Activated naive CD8-positive, alpha-beta T cell treated with anti-CD3 and anti-CD28 coated beads, Interleukin-2, amount 10 ng/mL, durations not matched to agents 7 days and 5 days (primary cell): ENCODE data around the gene PHTF1. TPM values are rescaled to one million over a fixed set of nuclear protein-coding genes. Genes with fewer than 3 reads are reported as not detected.
"Not testable (repeated sequence)": the region's sequence is repeated elsewhere in the genome, so short reads cannot be mapped to it uniquely, and the experiment has no call there.

Experiments used
- ATAC-seq: fragments of 150-1000 bp; cut with Tn5 transposase; one replicate; pipeline ENCODE4 v1.10.0; 2021; ENCODE audit warnings: low read depth, moderate library complexity
- POLR2A ChIA-PET: fragments of 350-600 bp; sonication (Branson Sonifier 250); formaldehyde crosslinking; loops from one replicate; lab custom pipeline; 2021; ENCODE audit warnings: antibody characterized with exemption; lab: Charles Lee
- DNase-seq: peaks from one replicate; pipeline ENCODE4 v3.0.0; 2021
- H3K27ac Mint-ChIP-seq: one replicate; pipeline ENCODE4 v1.8.0; 2022; ENCODE audit warnings: mild to moderate bottlenecking, mixed read lengths
- H3K27me3 Mint-ChIP-seq: one replicate; pipeline ENCODE4 v1.8.0; 2022; ENCODE audit warnings: mild to moderate bottlenecking, moderate library complexity, mixed read lengths
- H3K36me3 Mint-ChIP-seq: one replicate; pipeline ENCODE4 v1.8.0; 2021; ENCODE audit warnings: mild to moderate bottlenecking, mixed read lengths
- H3K4me1 Mint-ChIP-seq: one replicate; pipeline ENCODE4 v1.8.0; 2021; ENCODE audit warnings: mixed read lengths
- H3K4me3 Mint-ChIP-seq: one replicate; pipeline ENCODE4 v1.8.0; 2022; ENCODE audit warnings: mild to moderate bottlenecking, moderate library complexity, mixed read lengths
- H3K9me3 Mint-ChIP-seq: one replicate; pipeline ENCODE4 v1.8.0; 2021; ENCODE audit warnings: mixed read lengths
- total RNA-seq, 2 experiments: library from RNA; stranded (reverse); gene quantifications; one replicate each; pipeline ENCODE4 v1.2.3, GENCODE V29; 2021

PHTF1 gene
- total RNA-seq, 2 experiments from 2014 or later, result 19.2 to 22.6 TPM

- DNase-seq, result no peak
- Mint-ChIP-seq H3K4me1 (peaks cover 20% of the 10 kb centered on the region), H3K27me3 (no peaks in the 10 kb centered on the region), H3K4me3 (no peak overlapping the region), H3K27ac (no peak overlapping the region), H3K36me3 (peaks cover 24% of the 10 kb centered on the region), H3K9me3 (no peaks in the 10 kb centered on the region)
- no peak for ATAC-seq
- POLR2A ChIA-PET, result no interaction called here
Observed at GRCh38 chr1:113765306-113766230, 6.3 kb upstream of the PHTF1 start.

GRCh38 chr1:113763661-113764060 lies 4.4 kb upstream of the PHTF1 start:
- H3K36me3 Mint-ChIP-seq, result peaks cover 19% of the 10 kb centered on the region
- POLR2A ChIA-PET, result no interaction called here
- no peak for ATAC-seq
- H3K4me3 Mint-ChIP-seq, result no peak overlapping the region
- no peak for DNase-seq
- H3K27ac Mint-ChIP-seq, result no peak overlapping the region
- no peaks in the 10 kb centered on the region for H3K9me3 Mint-ChIP-seq
- H3K27me3 Mint-ChIP-seq, result no peaks in the 10 kb centered on the region
- peaks cover 13% of the 10 kb centered on the region for H3K4me1 Mint-ChIP-seq

- POLR2A ChIA-PET, result interaction anchor here (1.5 kb wide), 1 partner anchor 49 kb away, joined by 3 read pairs; no protein-coding TSS in a partner anchor
- H3K27me3 Mint-ChIP-seq, result no peaks in the 10 kb centered on the region
- peaks cover 18% of the 10 kb centered on the region for H3K4me1 Mint-ChIP-seq
- H3K4me3 Mint-ChIP-seq, result no peak overlapping the region
- H3K36me3 Mint-ChIP-seq, result peaks cover 13% of the 10 kb centered on the region
- H3K9me3 Mint-ChIP-seq, result no peaks in the 10 kb centered on the region
- ATAC-seq, result no peak
- H3K27ac Mint-ChIP-seq, result no peak overlapping the region
- no peak for DNase-seq
Observed at GRCh38 chr1:113761937-113762336, 2.7 kb upstream of the PHTF1 start.

GRCh38 chr1:113760102-113761080 lies 1.1 kb upstream of the PHTF1 start:
- ATAC-seq (no peak), DNase-seq (no peak)
- POLR2A ChIA-PET, result interaction anchor here (0.6 to 2.9 kb wide), 14 partner anchors 8 to 712 kb away, joined by 3 to 23 read pairs (median 4); partner anchors contain the start of genes HIPK1 and RSBN1
- Mint-ChIP-seq H3K9me3 (no peaks in the 10 kb centered on the region), H3K4me3 (peak overlapping the region; percentile 96), H3K27ac (peak overlapping the region; percentile 96), H3K36me3 (peaks cover 19% of the 10 kb centered on the region), H3K4me1 (peaks cover 28% of the 10 kb centered on the region), H3K27me3 (no peaks in the 10 kb centered on the region)

- Mint-ChIP-seq H3K36me3 (peaks cover 23% of the 10 kb centered on the region), H3K4me1 (peaks cover 27% of the 10 kb centered on the region), H3K27ac (peak overlapping the region; percentile 96), H3K27me3 (no peaks in the 10 kb centered on the region), H3K9me3 (no peaks in the 10 kb centered on the region), H3K4me3 (peak overlapping the region; percentile 96)
- POLR2A ChIA-PET, result interaction anchor here (0.6 to 2.9 kb wide), 9 partner anchors 22 to 819 kb away, joined by 3 to 23 read pairs (median 5); partner anchors contain the start of genes HIPK1 and RSBN1
- peak; percentile 79 for DNase-seq
- peak; percentile 51 for ATAC-seq
Observed at GRCh38 chr1:113758631-113759332, 504 bp downstream of the PHTF1 start.

- DNase-seq, result no peak
- Mint-ChIP-seq H3K27me3 (no peaks in the 10 kb centered on the region), H3K4me3 (peak overlapping the region; percentile 62)
Observed at GRCh38 chr1:113756461-113756860, 2.8 kb downstream of the PHTF1 start.

GRCh38 chr1:113753333-113753732 lies 6.0 kb downstream of the PHTF1 start:
- POLR2A ChIA-PET, result interaction anchor here (0.7 kb wide), 2 partner anchors 148 to 757 kb away, joined by 3 read pairs; no protein-coding TSS in a partner anchor
- not testable (repeated sequence) for H3K9me3 Mint-ChIP-seq

More at GRCh38 chr1:113756461-113756860, 2.8 kb downstream of the PHTF1 start:
- H3K9me3 Mint-ChIP-seq, result no peaks in the 10 kb centered on the region
- POLR2A ChIA-PET, result interaction anchor here (0.7 kb wide), 1 partner anchor 15 kb away, joined by 3 read pairs; no protein-coding TSS in a partner anchor
- ATAC-seq, result no peak
- H3K27ac Mint-ChIP-seq, result no peak overlapping the region
- peaks cover 31% of the 10 kb centered on the region for H3K36me3 Mint-ChIP-seq
- peaks cover 27% of the 10 kb centered on the region for H3K4me1 Mint-ChIP-seq

GRCh38 chr1:113751516-113751915 lies 7.8 kb downstream of the PHTF1 start:
- Mint-ChIP-seq H3K4me1 (peaks cover 10% of the 10 kb centered on the region), H3K36me3 (peaks cover 39% of the 10 kb centered on the region), H3K27ac (no peak overlapping the region), H3K4me3 (no peak overlapping the region), H3K27me3 (no peaks in the 10 kb centered on the region), H3K9me3 (no peaks in the 10 kb centered on the region)
- POLR2A ChIA-PET, result no interaction called here
- ATAC-seq, result no peak
- no peak for DNase-seq

More at GRCh38 chr1:113753333-113753732, 6.0 kb downstream of the PHTF1 start:
- not testable (repeated sequence) for H3K27ac Mint-ChIP-seq, H3K27me3 Mint-ChIP-seq, ATAC-seq, H3K4me3 Mint-ChIP-seq, DNase-seq
- peaks cover 37% of the 10 kb centered on the region for H3K36me3 Mint-ChIP-seq
- H3K4me1 Mint-ChIP-seq, result peaks cover 19% of the 10 kb centered on the region

GRCh38 chr1:113751114-113751513 lies 8.2 kb downstream of the PHTF1 start:
- Mint-ChIP-seq H3K27ac (no peak overlapping the region), H3K27me3 (no peaks in the 10 kb centered on the region), H3K4me3 (no peak overlapping the region), H3K9me3 (no peaks in the 10 kb centered on the region), H3K36me3 (peaks cover 37% of the 10 kb centered on the region), H3K4me1 (peaks cover 6% of the 10 kb centered on the region)
- POLR2A ChIA-PET, result no interaction called here
- ATAC-seq (no peak), DNase-seq (no peak)

GRCh38 chr1:113749402-113749801 lies 9.9 kb downstream of the PHTF1 start:
- no peaks in the 10 kb centered on the region for H3K9me3 Mint-ChIP-seq
- no peak for DNase-seq
- no peak overlapping the region for H3K4me3 Mint-ChIP-seq
- H3K36me3 Mint-ChIP-seq, result peaks cover 33% of the 10 kb centered on the region
- H3K27me3 Mint-ChIP-seq, result no peaks in the 10 kb centered on the region
- ATAC-seq, result no peak
- POLR2A ChIA-PET, result no interaction called here
- H3K4me1 Mint-ChIP-seq, result peaks cover 6% of the 10 kb centered on the region
- H3K27ac Mint-ChIP-seq, result no peak overlapping the region

GRCh38 chr1:113747376-113747775 lies 11.9 kb downstream of the PHTF1 start:
- H3K9me3 Mint-ChIP-seq, result no peaks in the 10 kb centered on the region
- ATAC-seq (no peak), DNase-seq (no peak)
- no peak overlapping the region for H3K4me3 Mint-ChIP-seq
- POLR2A ChIA-PET, result no interaction called here
- H3K36me3 Mint-ChIP-seq, result peaks cover 18% of the 10 kb centered on the region
- H3K27me3 Mint-ChIP-seq, result no peaks in the 10 kb centered on the region
- H3K27ac Mint-ChIP-seq, result no peak overlapping the region
- H3K4me1 Mint-ChIP-seq, result peaks cover 11% of the 10 kb centered on the region

- Mint-ChIP-seq H3K9me3 (no peaks in the 10 kb centered on the region), H3K27ac (no peak overlapping the region)
Observed at GRCh38 chr1:113745425-113745824, 13.9 kb downstream of the PHTF1 start.

More at GRCh38 chr1:113745425-113745824, 13.9 kb downstream of the PHTF1 start:
- Mint-ChIP-seq H3K4me3 (no peak overlapping the region), H3K4me1 (peaks cover 11% of the 10 kb centered on the region), H3K27me3 (no peaks in the 10 kb centered on the region), H3K36me3 (peaks cover 24% of the 10 kb centered on the region)
- no peak for ATAC-seq
- no peak for DNase-seq
- POLR2A ChIA-PET, result no interaction called here
